H1 (cell line): Measurements from ENCODE around the gene MRAP2. TPM values are rescaled to one million over a fixed set of nuclear protein-coding genes. Genes with fewer than 3 reads are reported as not detected.

Experiments used
- BRCA1 ChIP-seq: IDR thresholded peaks from 2 replicates; pipeline ENCODE4 v1.6.1; 2012; ENCODE audit warnings: low read depth, low read length, improper control_type of control experiment
- CHD2 ChIP-seq: IDR thresholded peaks from 2 replicates; pipeline ENCODE4 v1.6.1; 2012; ENCODE audit warnings: low read length, improper control_type of control experiment
- KDM1A ChIP-seq: fragments of 200-600, 300-600 bp; sonication (generic); IDR thresholded peaks from 2 replicates; pipeline ENCODE4 v1.7.1; 2016; ENCODE audit warnings: mild to moderate bottlenecking, low read length, borderline replicate concordance
- MAFK ChIP-seq: IDR thresholded peaks from 2 replicates; pipeline ENCODE4 v1.6.1; 2012; ENCODE audit warnings: low read depth, mild to moderate bottlenecking, improper control_type of control experiment, low read length
- NANOG ChIP-seq: IDR thresholded peaks from 2 replicates; pipeline ENCODE4 v1.6.1; 2011; ENCODE audit warnings: low read length, low read depth, mild to moderate bottlenecking, inconsistent platforms; ENCODE audit not compliant: insufficient read depth, poor library complexity, severe bottlenecking
- SAP30 ChIP-seq: fragments of 300-600 bp; sonication (generic); IDR thresholded peaks from 2 replicates; pipeline ENCODE4 v1.7.1; 2012; ENCODE audit warnings: low read length, moderate library complexity, mild to moderate bottlenecking, inconsistent platforms; ENCODE audit not compliant: insufficient read depth, insufficient replicate concordance
- SIN3A ChIP-seq, 2 experiments: IDR thresholded peaks in 1 of 2; conservative IDR thresholded peaks in 1 of 2; 2 replicates each; pipeline ENCODE4 v1.6.1; 2011 to 2012; ENCODE audit warnings: low read length in 2 of 2, improper control_type of control experiment in 1 of 2, low read depth in 1 of 2, mild to moderate bottlenecking in 1 of 2
- polyA plus RNA-seq, 7 experiments: library from polyadenylated mRNA; depleted of rRNA in 3 of 7; stranded (reverse) in 5 of 7; unstranded in 2 of 7; fragments of >200 nt in 5 of 7; fragments of 200-250 nt in 2 of 7; gene quantifications; 1 replicate in 5 of 7; 2 replicates in 1 of 7; 4 replicates in 1 of 7; pipeline versions ENCODE4 v1.2.1 to v1.2.3, GENCODE V29; 2011 to 2013; ENCODE audit warnings: missing spikeins in 2 of 7, mixed read lengths in 2 of 7
- total RNA-seq: library from RNA; stranded (reverse); fragmentation: NEBNext Ultra II Directional; extraction: Animal tissue kit (Norgen Biotek cat#: 25700); gene quantifications from 2 replicates; pipeline ENCODE4 v1.2.1, GENCODE V29; 2021
- TF ChIP-seq, protein P1 (sequence below): fragments of 300-600 bp; sonication (generic); IDR thresholded peaks from 2 replicates; pipeline ENCODE4 v1.7.1; 2012; ENCODE audit warnings: low read length, moderate library complexity, mild to moderate bottlenecking, inconsistent platforms; ENCODE audit not compliant: insufficient replicate concordance

MRAP2 gene
- total and polyA plus RNA-seq, 2 of the 8 experiments (the other 6 are each of a cell fraction or from before 2014, with no cell fraction given), result 5.0 to 11.0 TPM

GRCh38 chr6:84026721-84027164 lies 6.8 kb upstream of the MRAP2 start (continued):
- TF ChIP-seq, protein P1, sequence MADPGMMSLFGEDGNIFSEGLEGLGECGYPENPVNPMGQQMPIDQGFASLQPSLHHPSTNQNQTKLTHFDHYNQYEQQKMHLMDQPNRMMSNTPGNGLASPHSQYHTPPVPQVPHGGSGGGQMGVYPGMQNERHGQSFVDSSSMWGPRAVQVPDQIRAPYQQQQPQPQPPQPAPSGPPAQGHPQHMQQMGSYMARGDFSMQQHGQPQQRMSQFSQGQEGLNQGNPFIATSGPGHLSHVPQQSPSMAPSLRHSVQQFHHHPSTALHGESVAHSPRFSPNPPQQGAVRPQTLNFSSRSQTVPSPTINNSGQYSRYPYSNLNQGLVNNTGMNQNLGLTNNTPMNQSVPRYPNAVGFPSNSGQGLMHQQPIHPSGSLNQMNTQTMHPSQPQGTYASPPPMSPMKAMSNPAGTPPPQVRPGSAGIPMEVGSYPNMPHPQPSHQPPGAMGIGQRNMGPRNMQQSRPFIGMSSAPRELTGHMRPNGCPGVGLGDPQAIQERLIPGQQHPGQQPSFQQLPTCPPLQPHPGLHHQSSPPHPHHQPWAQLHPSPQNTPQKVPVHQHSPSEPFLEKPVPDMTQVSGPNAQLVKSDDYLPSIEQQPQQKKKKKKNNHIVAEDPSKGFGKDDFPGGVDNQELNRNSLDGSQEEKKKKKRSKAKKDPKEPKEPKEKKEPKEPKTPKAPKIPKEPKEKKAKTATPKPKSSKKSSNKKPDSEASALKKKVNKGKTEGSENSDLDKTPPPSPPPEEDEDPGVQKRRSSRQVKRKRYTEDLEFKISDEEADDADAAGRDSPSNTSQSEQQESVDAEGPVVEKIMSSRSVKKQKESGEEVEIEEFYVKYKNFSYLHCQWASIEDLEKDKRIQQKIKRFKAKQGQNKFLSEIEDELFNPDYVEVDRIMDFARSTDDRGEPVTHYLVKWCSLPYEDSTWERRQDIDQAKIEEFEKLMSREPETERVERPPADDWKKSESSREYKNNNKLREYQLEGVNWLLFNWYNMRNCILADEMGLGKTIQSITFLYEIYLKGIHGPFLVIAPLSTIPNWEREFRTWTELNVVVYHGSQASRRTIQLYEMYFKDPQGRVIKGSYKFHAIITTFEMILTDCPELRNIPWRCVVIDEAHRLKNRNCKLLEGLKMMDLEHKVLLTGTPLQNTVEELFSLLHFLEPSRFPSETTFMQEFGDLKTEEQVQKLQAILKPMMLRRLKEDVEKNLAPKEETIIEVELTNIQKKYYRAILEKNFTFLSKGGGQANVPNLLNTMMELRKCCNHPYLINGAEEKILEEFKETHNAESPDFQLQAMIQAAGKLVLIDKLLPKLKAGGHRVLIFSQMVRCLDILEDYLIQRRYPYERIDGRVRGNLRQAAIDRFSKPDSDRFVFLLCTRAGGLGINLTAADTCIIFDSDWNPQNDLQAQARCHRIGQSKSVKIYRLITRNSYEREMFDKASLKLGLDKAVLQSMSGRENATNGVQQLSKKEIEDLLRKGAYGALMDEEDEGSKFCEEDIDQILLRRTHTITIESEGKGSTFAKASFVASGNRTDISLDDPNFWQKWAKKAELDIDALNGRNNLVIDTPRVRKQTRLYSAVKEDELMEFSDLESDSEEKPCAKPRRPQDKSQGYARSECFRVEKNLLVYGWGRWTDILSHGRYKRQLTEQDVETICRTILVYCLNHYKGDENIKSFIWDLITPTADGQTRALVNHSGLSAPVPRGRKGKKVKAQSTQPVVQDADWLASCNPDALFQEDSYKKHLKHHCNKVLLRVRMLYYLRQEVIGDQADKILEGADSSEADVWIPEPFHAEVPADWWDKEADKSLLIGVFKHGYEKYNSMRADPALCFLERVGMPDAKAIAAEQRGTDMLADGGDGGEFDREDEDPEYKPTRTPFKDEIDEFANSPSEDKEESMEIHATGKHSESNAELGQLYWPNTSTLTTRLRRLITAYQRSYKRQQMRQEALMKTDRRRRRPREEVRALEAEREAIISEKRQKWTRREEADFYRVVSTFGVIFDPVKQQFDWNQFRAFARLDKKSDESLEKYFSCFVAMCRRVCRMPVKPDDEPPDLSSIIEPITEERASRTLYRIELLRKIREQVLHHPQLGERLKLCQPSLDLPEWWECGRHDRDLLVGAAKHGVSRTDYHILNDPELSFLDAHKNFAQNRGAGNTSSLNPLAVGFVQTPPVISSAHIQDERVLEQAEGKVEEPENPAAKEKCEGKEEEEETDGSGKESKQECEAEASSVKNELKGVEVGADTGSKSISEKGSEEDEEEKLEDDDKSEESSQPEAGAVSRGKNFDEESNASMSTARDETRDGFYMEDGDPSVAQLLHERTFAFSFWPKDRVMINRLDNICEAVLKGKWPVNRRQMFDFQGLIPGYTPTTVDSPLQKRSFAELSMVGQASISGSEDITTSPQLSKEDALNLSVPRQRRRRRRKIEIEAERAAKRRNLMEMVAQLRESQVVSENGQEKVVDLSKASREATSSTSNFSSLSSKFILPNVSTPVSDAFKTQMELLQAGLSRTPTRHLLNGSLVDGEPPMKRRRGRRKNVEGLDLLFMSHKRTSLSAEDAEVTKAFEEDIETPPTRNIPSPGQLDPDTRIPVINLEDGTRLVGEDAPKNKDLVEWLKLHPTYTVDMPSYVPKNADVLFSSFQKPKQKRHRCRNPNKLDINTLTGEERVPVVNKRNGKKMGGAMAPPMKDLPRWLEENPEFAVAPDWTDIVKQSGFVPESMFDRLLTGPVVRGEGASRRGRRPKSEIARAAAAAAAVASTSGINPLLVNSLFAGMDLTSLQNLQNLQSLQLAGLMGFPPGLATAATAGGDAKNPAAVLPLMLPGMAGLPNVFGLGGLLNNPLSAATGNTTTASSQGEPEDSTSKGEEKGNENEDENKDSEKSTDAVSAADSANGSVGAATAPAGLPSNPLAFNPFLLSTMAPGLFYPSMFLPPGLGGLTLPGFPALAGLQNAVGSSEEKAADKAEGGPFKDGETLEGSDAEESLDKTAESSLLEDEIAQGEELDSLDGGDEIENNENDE, result no peak
- no peak for TF ChIP-seq MAFK
- TF ChIP-seq BRCA1, result no peak
- TF ChIP-seq SIN3A (conservative IDR thresholded peaks at IDR 0.05 in 1 of 2, IDR thresholded peaks at IDR 0.05 in 1 of 2; ENCODE audit: low read depth in 1 of 2, low read length in 2 of 2), result no peak
- no peak for TF ChIP-seq CHD2
- TF ChIP-seq KDM1A, result no peak
- TF ChIP-seq NANOG, result no peak
- TF ChIP-seq SAP30, result no peak
